ENCODE data around the gene DSCAM. TPM values are rescaled to one million over a fixed set of nuclear protein-coding genes. Genes with fewer than 3 reads are reported as not detected.

The DSCAM gene
- total and polyA plus RNA-seq, 2 donors (not counting 3 experiments of a cell fraction or from before 2014, with no cell fraction given): not detected

- Histone ChIP-seq H3K9me3 (replicated peaks; ENCODE audit: control insufficient read depth, insufficient read depth, low read length) (peaks cover 6% of the 10 kb centered on the region), H3K9me1 (replicated peaks; ENCODE audit: control insufficient read depth, extremely low read depth, insufficient read depth, low read length) (no peaks in the 10 kb centered on the region), H3K4me3 (replicated peaks in 1 of 3; ENCODE audit: insufficient read depth in 1 of 3, low read depth in 1 of 3, low read length in 3 of 3) (no peak overlapping the region), H3K27ac (ENCODE audit: insufficient read depth, low read depth, low read length) (no peak overlapping the region), H3K79me2 (ENCODE audit: control insufficient read depth, insufficient read depth, low read length) (no peaks in the 10 kb centered on the region), H4K20me1 (replicated peaks; ENCODE audit: control insufficient read depth, extremely low read depth, insufficient read depth, low read length) (no peaks in the 10 kb centered on the region), H3K4me2 (ENCODE audit: insufficient read depth, low read length) (no peak overlapping the region), H3K4me1 (ENCODE audit: control insufficient read depth, extremely low read depth, insufficient read depth, low read length) (no peaks in the 10 kb centered on the region), H3K27me3 (ENCODE audit: control insufficient read depth in 2 of 2, insufficient read depth in 2 of 2, low read length in 2 of 2) (no peaks in the 10 kb centered on the region), H3K36me3 (ENCODE audit: control insufficient read depth in 2 of 2, extremely low read depth in 1 of 2, insufficient read depth in 2 of 2, low read length in 2 of 2) (no peaks in the 10 kb centered on the region), H2AFZ (ENCODE audit: low read depth, low read length) (no peak overlapping the region), H3K9ac (replicated peaks; ENCODE audit: extremely low read depth, insufficient read depth, low read length) (no peak overlapping the region)
- FAIRE-seq: no peak
- TF ChIP-seq POLR2A (IDR thresholded peaks at IDR 0.05; ENCODE audit: low read depth, low read length) (no peak), MYC (IDR thresholded peaks at IDR 0.05; ENCODE audit: low read depth, low read length) (no peak), CTCF (IDR thresholded peaks at IDR 0.05; ENCODE audit: extremely low read depth in 1 of 2, insufficient read depth in 1 of 2, low read depth in 1 of 2, low read length in 2 of 2) (no peak)
- ChIA-PET CTCF (no interaction called here), POLR2A (no interaction called here)
- no TSS peak for BruUV-seq (replicated peaks)
- DNase-seq (ENCODE audit: low read depth, low spot score): no peak
- intact Hi-C loops (cut with micrococcal nuclease) (no loop called here), dilution Hi-C loops (cut with MboI; ENCODE audit: extremely low pct_ligation_motif_present, low sequenced_read_pairs) (no loop called here)
Measured at GRCh38 chr21:40021558-40022351, 825.2 kb downstream of the DSCAM start.

- Histone ChIP-seq H3K9me1 (replicated peaks; ENCODE audit: control insufficient read depth, extremely low read depth, insufficient read depth, low read length) (no peaks in the 10 kb centered on the region), H3K27ac (ENCODE audit: insufficient read depth, low read depth, low read length) (no peak overlapping the region), H3K4me1 (ENCODE audit: control insufficient read depth, extremely low read depth, insufficient read depth, low read length) (no peaks in the 10 kb centered on the region), H3K36me3 (ENCODE audit: control insufficient read depth in 2 of 2, extremely low read depth in 1 of 2, insufficient read depth in 2 of 2, low read length in 2 of 2) (no peaks in the 10 kb centered on the region), H3K4me3 (replicated peaks in 1 of 3; ENCODE audit: insufficient read depth in 1 of 3, low read depth in 1 of 3, low read length in 3 of 3) (no peak overlapping the region), H3K27me3 (ENCODE audit: control insufficient read depth in 2 of 2, insufficient read depth in 2 of 2, low read length in 2 of 2) (no peaks in the 10 kb centered on the region), H3K4me2 (ENCODE audit: insufficient read depth, low read length) (no peak overlapping the region), H3K9me3 (replicated peaks; ENCODE audit: control insufficient read depth, insufficient read depth, low read length) (peaks cover 6% of the 10 kb centered on the region), H3K79me2 (ENCODE audit: control insufficient read depth, insufficient read depth, low read length) (no peaks in the 10 kb centered on the region), H3K9ac (replicated peaks; ENCODE audit: extremely low read depth, insufficient read depth, low read length) (no peak overlapping the region), H2AFZ (ENCODE audit: low read depth, low read length) (no peak overlapping the region), H4K20me1 (replicated peaks; ENCODE audit: control insufficient read depth, extremely low read depth, insufficient read depth, low read length) (no peaks in the 10 kb centered on the region)
- TF ChIP-seq POLR2A (IDR thresholded peaks at IDR 0.05; ENCODE audit: low read depth, low read length): no peak
- no peak for TF ChIP-seq MAX (IDR thresholded peaks at IDR 0.05; ENCODE audit: insufficient read depth, insufficient read length)
- CTCF ChIA-PET: no interaction called here
- POLR2A ChIA-PET: no interaction called here
- dilution Hi-C loops (cut with MboI; ENCODE audit: extremely low pct_ligation_motif_present, low sequenced_read_pairs) (no loop called here), intact Hi-C loops (cut with micrococcal nuclease) (no loop called here)
- no peak for FAIRE-seq
- no TSS peak for BruUV-seq (replicated peaks)
- no peak for DNase-seq (ENCODE audit: low read depth, low spot score)
Measured at GRCh38 chr21:40020651-40021050, 826.3 kb downstream of the DSCAM start.
